Natural killer cell (primary cell): Measurements from ENCODE around the gene CASD1. TPM values are rescaled to one million over a fixed set of nuclear protein-coding genes. Genes with fewer than 3 reads are reported as not detected.

Experiments
- ATAC-seq, 3 donors: fragments of 150-1000 bp in 2 of 3; fragments of 200-7000 bp in 1 of 3; cut with Tn5 transposase; 1 replicate in 1 of 3; 2 replicates in 2 of 3; pipeline ENCODE4 v1.10.0; 2021; ENCODE audit warnings: mild to moderate bottlenecking in 2 of 3, moderate library complexity in 2 of 3
- DNase-seq, 2 donors: peaks; one replicate each; pipeline versions ENCODE4 v3.0.0 to v3.0.0-alpha.2; 2013 to 2021; ENCODE audit warnings: mixed read lengths in 1 of 2
- H3K27ac ChIP-seq: one replicate; pipeline ENCODE4 v1.5.1; 2013; ENCODE audit warnings: mild to moderate bottlenecking, low read length
- H3K27me3 ChIP-seq: one replicate; pipeline ENCODE4 v1.6.1; 2013; ENCODE audit warnings: low read length; ENCODE audit not compliant: control insufficient read depth, insufficient read depth
- H3K36me3 ChIP-seq: one replicate; pipeline ENCODE4 v1.6.1; 2013; ENCODE audit warnings: low read length; ENCODE audit not compliant: control insufficient read depth, insufficient read depth
- H3K4me1 ChIP-seq: one replicate; pipeline ENCODE4 v1.6.1; 2013; ENCODE audit warnings: low read length; ENCODE audit not compliant: control insufficient read depth, insufficient read depth
- H3K4me3 ChIP-seq: one replicate; pipeline ENCODE4 v1.5.1; 2013; ENCODE audit warnings: low read length
- H3K9me3 ChIP-seq: one replicate; pipeline ENCODE4 v1.6.1; 2013; ENCODE audit warnings: low read length; ENCODE audit not compliant: control insufficient read depth, insufficient read depth
- H3K27ac Mint-ChIP-seq, 2 donors: one replicate each; pipeline ENCODE4 v1.8.0; 2022; ENCODE audit warnings: mild to moderate bottlenecking in 2 of 2, mixed read lengths in 2 of 2, moderate library complexity in 1 of 2
- H3K27me3 Mint-ChIP-seq, 2 donors: one replicate each; pipeline ENCODE4 v1.8.0; 2022; ENCODE audit warnings: low read depth in 2 of 2, mixed read lengths in 2 of 2
- H3K36me3 Mint-ChIP-seq: one replicate; pipeline ENCODE4 v1.8.0; 2022; ENCODE audit warnings: mixed read lengths
- H3K4me1 Mint-ChIP-seq, 2 donors: one replicate each; pipeline ENCODE4 v1.8.0; 2022; ENCODE audit warnings: mixed read lengths in 2 of 2
- H3K4me3 Mint-ChIP-seq: one replicate; pipeline ENCODE4 v1.8.0; 2022; ENCODE audit warnings: mild to moderate bottlenecking, moderate library complexity, mixed read lengths
- H3K9me3 Mint-ChIP-seq, 2 donors: one replicate each; pipeline ENCODE4 v1.8.0; 2022; ENCODE audit warnings: mixed read lengths in 2 of 2
- CTCF ChIP-seq: fragments of 200-600 bp; IDR thresholded peaks from one replicate; pipeline ENCODE4 v1.8.0; 2022; ENCODE audit warnings: antibody characterized with exemption
- WGBS: methylation state at CpG from one replicate; pipeline ENCODE4 v1.1.7; 2013; ENCODE audit warnings: missing lambda C conversion rate; ENCODE audit not compliant: insufficient coverage; 5-methylcytosine and 5-hydroxymethylcytosine counted together
- intact Hi-C: fragments of 100-400 bp; cut with micrococcal nuclease; formaldehyde crosslinking; loops from one replicate; pipeline ENCODE4 v1.14.2; 2022
- total RNA-seq, 4 donors: library from RNA; stranded (reverse); fragments of 120-200 nt in 1 of 4; gene quantifications; one replicate each; pipeline versions ENCODE4 v1.2.3 to v1.2.4, GENCODE V29; 2013 to 2022

The CASD1 gene
- total RNA-seq, 3 donors from 2014 or later (not counting 1 experiment from before 2014, with no cell fraction given), result 23.7 to 32.1 (median 26.0) TPM

- H3K36me3 Mint-ChIP-seq, result peaks cover 6% of the 10 kb centered on the region
- Histone ChIP-seq H3K4me3 (no peak overlapping the region), H3K4me1 (no peaks in the 10 kb centered on the region), H3K36me3 (peaks cover 21% of the 10 kb centered on the region), H3K9me3 (no peaks in the 10 kb centered on the region), H3K27ac (no peak overlapping the region), H3K27me3 (no peaks in the 10 kb centered on the region)
- no peaks in the 10 kb centered on the region for H3K4me1 Mint-ChIP-seq
- TF ChIP-seq CTCF, result no peak
- intact Hi-C loops, result no loop called here
- no peaks in the 10 kb centered on the region for H3K27me3 Mint-ChIP-seq
- H3K4me3 Mint-ChIP-seq, result no peak overlapping the region
- ATAC-seq (no peak), DNase-seq (no peak)
- WGBS, result 100% methylated on average over 1 of the region's 1 CpG
- H3K27ac Mint-ChIP-seq, result no peak overlapping the region
- H3K9me3 Mint-ChIP-seq, result no peaks in the 10 kb centered on the region
Measured at GRCh38 chr7:94559972-94560371, 50.4 kb downstream of the CASD1 start.

- TF ChIP-seq CTCF, result no peak
- DNase-seq (no peak), ATAC-seq (no peak)
- Histone ChIP-seq H3K27me3 (no peaks in the 10 kb centered on the region), H3K36me3 (peaks cover 8% of the 10 kb centered on the region), H3K9me3 (no peaks in the 10 kb centered on the region), H3K4me3 (no peak overlapping the region), H3K27ac (no peak overlapping the region), H3K4me1 (no peaks in the 10 kb centered on the region)
- Mint-ChIP-seq H3K36me3 (no peaks in the 10 kb centered on the region), H3K4me1 (no peaks in the 10 kb centered on the region), H3K27ac (no peak overlapping the region), H3K27me3 (no peaks in the 10 kb centered on the region), H3K9me3 (no peaks in the 10 kb centered on the region), H3K4me3 (no peak overlapping the region)
- 100% methylated on average over 1 of the region's 2 CpGs for WGBS
- intact Hi-C loops, result no loop called here
Measured at GRCh38 chr7:94561841-94562514, 52.4 kb downstream of the CASD1 start.

DNA sequence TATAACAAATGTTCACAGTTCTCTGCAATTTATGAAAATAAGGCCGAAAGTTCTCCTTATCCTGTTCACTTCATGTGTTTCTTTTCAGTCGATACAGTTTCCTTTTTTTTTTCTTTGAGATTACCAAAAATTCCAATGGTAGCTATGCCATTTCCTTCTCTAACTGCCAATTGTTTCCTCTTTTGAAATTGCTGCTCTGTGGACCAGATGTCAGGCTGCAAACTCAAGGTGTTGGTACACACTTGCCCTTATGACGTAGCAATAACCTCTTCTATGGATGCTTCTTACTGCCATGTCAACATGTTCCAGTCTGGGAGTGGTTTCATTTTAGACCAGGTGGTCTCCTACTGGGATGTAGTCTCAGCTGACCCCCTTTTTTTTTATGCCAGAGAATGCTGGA is 52.9 kb downstream of the CASD1 start:
- Mint-ChIP-seq H3K27me3 (no peaks in the 10 kb centered on the region), H3K27ac (no peak overlapping the region), H3K4me1 (no peaks in the 10 kb centered on the region), H3K9me3 (no peaks in the 10 kb centered on the region), H3K4me3 (no peak overlapping the region), H3K36me3 (no peaks in the 10 kb centered on the region)
- ATAC-seq (no peak), DNase-seq (no peak)
- 72% methylated on average over 3 of the region's 3 CpGs for WGBS
- H3K4me1 ChIP-seq, result no peaks in the 10 kb centered on the region
- TF ChIP-seq CTCF, result no peak
- H3K27ac ChIP-seq, result no peak overlapping the region
- intact Hi-C loops, result no loop called here
- peaks cover 9% of the 10 kb centered on the region for H3K36me3 ChIP-seq
- no peaks in the 10 kb centered on the region for H3K9me3 ChIP-seq
- H3K27me3 ChIP-seq, result no peaks in the 10 kb centered on the region
- H3K4me3 ChIP-seq, result no peak overlapping the region
